HepG2 (cell line): ENCODE results near the gene TOM1L2. TPM values are rescaled to one million over a fixed set of nuclear protein-coding genes. Genes with fewer than 3 reads are reported as not detected.
A peak's percentile ranks its signal among the peaks of the same experiment; 100 is the strongest.

Experiments
- ATAC-seq: fragments of 200-7000 bp; cut with Tn5 transposase; 3 replicates; pipeline ENCODE4 v1.9.1; 2020; ENCODE audit warnings: mild to moderate bottlenecking, moderate library complexity
- BruUV-seq: library from RNA; stranded (reverse); fragments of 400-500 nt; replicated peaks from 2 replicates; lab custom pipeline; 2021; lab: Mats Ljungman, UMichigan
- CTCF ChIA-PET: fragments of 300-600 bp; formaldehyde crosslinking; extraction: SDS; loops from one replicate; lab custom pipeline; 2021; ENCODE audit warnings: low total read pairs, inconsistent platforms, low intra/inter-chr PET ratio; lab: Yijun Ruan, JAX
- POLR2A ChIA-PET: fragments of 350-600 bp; sonication (Branson Sonifier 250); formaldehyde crosslinking; loops from one replicate; lab custom pipeline; 2020; ENCODE audit warnings: antibody characterized with exemption, inconsistent platforms; lab: Yijun Ruan, JAX
- DNase-seq: peaks from one replicate; pipeline ENCODE4 v3.0.0-alpha.2; 2015; ENCODE audit warnings: low spot score
- FAIRE-seq: peaks from 3 replicates; lab custom pipeline; 2011; peaks lifted over from hg19 to GRCh38; lab: Jason Lieb, UNC
- H2AFZ ChIP-seq: one replicate; pipeline ENCODE4 v1.6.1; 2011; ENCODE audit warnings: low read length, inconsistent platforms
- H3K27ac ChIP-seq: fragments of 300-600 bp; 3 replicates; pipeline ENCODE4 v1.8.0; 2011; ENCODE audit warnings: mixed run types, mild to moderate bottlenecking, mixed read lengths, low read length, inconsistent platforms; ENCODE audit not compliant: insufficient read depth; ENCODE audit errors: extremely low read length
- H3K27me3 ChIP-seq, 2 experiments: fragments of 200-600 bp in 1 of 2; 2 replicates in 1 of 2; 3 replicates in 1 of 2; pipeline versions ENCODE4 v1.6.0 to v1.8.0; 2011; ENCODE audit warnings: low read length in 2 of 2, mild to moderate bottlenecking in 2 of 2, moderate library complexity in 2 of 2, inconsistent platforms in 1 of 2; ENCODE audit not compliant: insufficient read depth in 2 of 2, control insufficient read depth in 1 of 2
- H3K36me3 ChIP-seq, 2 experiments: fragments of 200-600 bp in 1 of 2; replicated peaks in 1 of 2; 2 replicates in 1 of 2; 3 replicates in 1 of 2; pipeline versions ENCODE4 v1.5.1 to v1.8.0; 2011; ENCODE audit warnings: low read length in 2 of 2, inconsistent platforms in 1 of 2; ENCODE audit not compliant: insufficient read depth in 2 of 2, control insufficient read depth in 1 of 2
- H3K4me1 ChIP-seq: 2 replicates; pipeline ENCODE4 v1.5.1; 2012; ENCODE audit warnings: low read length, inconsistent platforms; ENCODE audit not compliant: insufficient read depth
- H3K4me2 ChIP-seq: 2 replicates; pipeline ENCODE4 v1.6.0; 2011; ENCODE audit warnings: low read depth, low read length, inconsistent platforms
- H3K4me3 ChIP-seq, 3 experiments: fragments of 200-600 bp in 1 of 3; sonication (generic), shearing (Covaris generic) in 1 of 3; replicated peaks in 1 of 3; 2 replicates each; pipeline ENCODE4 v1.5.1; 2011 to 2016; ENCODE audit warnings: low read length in 3 of 3, inconsistent platforms in 2 of 3, low read depth in 2 of 3, mild to moderate bottlenecking in 2 of 3, control low read depth in 1 of 3, mixed read lengths in 1 of 3; ENCODE audit not compliant: insufficient read depth in 1 of 3
- H3K79me2 ChIP-seq: one replicate; pipeline ENCODE4 v1.6.1; 2011; ENCODE audit warnings: low read length, inconsistent platforms; ENCODE audit not compliant: insufficient read depth
- H3K9ac ChIP-seq: 2 replicates; pipeline ENCODE4 v1.6.0; 2011; ENCODE audit warnings: mild to moderate bottlenecking, low read depth, low read length, inconsistent platforms; ENCODE audit not compliant: insufficient read depth
- H3K9me3 ChIP-seq: 2 replicates; pipeline ENCODE4 v1.5.1; 2012; ENCODE audit warnings: mild to moderate bottlenecking, low read length
- H4K20me1 ChIP-seq: 2 replicates; pipeline ENCODE4 v1.6.0; 2011; ENCODE audit warnings: inconsistent platforms, mild to moderate bottlenecking, low read length, moderate library complexity; ENCODE audit not compliant: insufficient read depth
- BRF2 ChIP-seq: sonication (generic); formaldehyde crosslinking; IDR thresholded peaks from 2 replicates; pipeline ENCODE4 v1.8.1; 2022; ENCODE audit warnings: mild to moderate bottlenecking, missing genetic modification reagents
- CTCF ChIP-seq: sonication (generic); formaldehyde crosslinking; IDR thresholded peaks from 2 replicates; pipeline ENCODE4 v1.5.0; 2020; ENCODE audit warnings: mild to moderate bottlenecking, missing genetic modification reagents, moderate library complexity
- KDM2A ChIP-seq: sonication (generic); formaldehyde crosslinking; IDR thresholded peaks from 2 replicates; pipeline ENCODE4 v1.4.0; 2020; ENCODE audit warnings: low read depth, missing genetic modification reagents, borderline replicate concordance
- KLF16 ChIP-seq, 2 experiments: sonication (generic) in 1 of 2; formaldehyde crosslinking in 1 of 2; IDR thresholded peaks; 2 replicates each; pipeline versions ENCODE4 v1.6.1 to v1.8.0; 2016 to 2023; ENCODE audit warnings: missing genetic modification reagents in 2 of 2, missing compliant biosample characterization in 1 of 2
- MIER2 ChIP-seq: IDR thresholded peaks from 2 replicates; pipeline ENCODE4 v1.6.1; 2016; ENCODE audit warnings: missing biosample characterization, missing genetic modification reagents
- POLR2A ChIP-seq, 2 experiments: IDR thresholded peaks; 2 replicates each; pipeline ENCODE4 v1.6.1; 2011; ENCODE audit warnings: low read depth in 2 of 2, low read length in 2 of 2, mild to moderate bottlenecking in 1 of 2, moderate library complexity in 1 of 2; ENCODE audit not compliant: insufficient read depth in 1 of 2
- RXRA ChIP-seq: sonication (generic); formaldehyde crosslinking; IDR thresholded peaks from 2 replicates; pipeline ENCODE4 v1.5.1; 2020; ENCODE audit warnings: missing genetic modification reagents
- SMC3 ChIP-seq: IDR thresholded peaks from 2 replicates; pipeline ENCODE4 v1.6.1; 2011; ENCODE audit warnings: low read length, improper control_type of control experiment
- STAG1 ChIP-seq: sonication (generic); formaldehyde crosslinking; IDR thresholded peaks from 2 replicates; pipeline ENCODE4 v1.4.0; 2020; ENCODE audit warnings: missing genetic modification reagents
- THAP11 ChIP-seq: IDR thresholded peaks from 2 replicates; pipeline ENCODE4 v1.6.1; 2016; ENCODE audit warnings: missing biosample characterization, missing genetic modification reagents
- ZBTB3 ChIP-seq: sonication (generic); formaldehyde crosslinking; IDR thresholded peaks from 2 replicates; pipeline ENCODE4 v1.4.0; 2020; ENCODE audit warnings: low read depth, mild to moderate bottlenecking, moderate library complexity, missing genetic modification reagents, borderline replicate concordance
- ZNF143 ChIP-seq: sonication (generic); formaldehyde crosslinking; IDR thresholded peaks from 2 replicates; pipeline ENCODE4 v1.4.0; 2020; ENCODE audit warnings: missing genetic modification reagents
- ZNF205 ChIP-seq: IDR thresholded peaks from 2 replicates; pipeline ENCODE4 v1.6.1; 2018; ENCODE audit warnings: missing biosample characterization, missing genetic modification reagents
- ZNF331 ChIP-seq: sonication (generic); formaldehyde crosslinking; IDR thresholded peaks from 2 replicates; pipeline ENCODE4 v1.4.0; 2020; ENCODE audit warnings: missing genetic modification reagents
- ZNF850 ChIP-seq: sonication (generic); formaldehyde crosslinking; conservative IDR thresholded peaks from 2 replicates; pipeline ENCODE4 v1.9.0; 2021; ENCODE audit warnings: mild to moderate bottlenecking, missing genetic modification reagents
- WGBS: methylation state at CpG from one replicate; pipeline ENCODE4 v1.1.6; 2017; ENCODE audit warnings: low lambda C conversion rate; 5-methylcytosine and 5-hydroxymethylcytosine counted together
- in situ Hi-C: cut with HindIII; loops from 2 replicates; pipeline ENCODE4 v1.10.0; 2017; ENCODE audit warnings: low pct_unique_long_range_greater_than_20kb; ENCODE audit not compliant: extremely low pct_ligation_motif_present
- intact Hi-C: fragments of 100-400 bp; cut with micrococcal nuclease; formaldehyde crosslinking; loops from one replicate; pipeline ENCODE4 v1.10.0; 2022; ENCODE audit not compliant: unreplicated experiment
- polyA plus RNA-seq, 8 experiments: library from polyadenylated mRNA; depleted of rRNA in 3 of 8; stranded (reverse) in 7 of 8; unstranded in 1 of 8; fragments of >200 nt; fragmentation: Illumina TruSeq in 4 of 8; extraction: Trizol in 4 of 8; gene quantifications; 2 replicates each; pipeline versions ENCODE4 v1.2.1 to v1.2.3, GENCODE V29; 2011 to 2016; ENCODE audit warnings: low read depth in 4 of 8, missing spikeins in 1 of 8, mixed read lengths in 1 of 8; ENCODE audit not compliant: insufficient read depth in 1 of 8
- total RNA-seq, 5 experiments: library from RNA; depleted of rRNA; stranded (reverse); fragments of >200 nt; fragmentation: Illumina TruSeq; extraction: Trizol; gene quantifications; 2 replicates each; pipeline ENCODE4 v1.2.3, GENCODE V29; 2016; ENCODE audit warnings: low read depth in 1 of 5
- TF ChIP-seq, protein P1 (sequence below): sonication (generic); formaldehyde crosslinking; IDR thresholded peaks from 2 replicates; pipeline ENCODE4 v1.4.0; 2020; ENCODE audit warnings: missing genetic modification reagents, borderline replicate concordance

Gene TOM1L2
- total and polyA plus RNA-seq, 2 of the 13 experiments (the other 11 are each of a cell fraction or from before 2014, with no cell fraction given) = 4.7 to 7.4 TPM

DNA sequence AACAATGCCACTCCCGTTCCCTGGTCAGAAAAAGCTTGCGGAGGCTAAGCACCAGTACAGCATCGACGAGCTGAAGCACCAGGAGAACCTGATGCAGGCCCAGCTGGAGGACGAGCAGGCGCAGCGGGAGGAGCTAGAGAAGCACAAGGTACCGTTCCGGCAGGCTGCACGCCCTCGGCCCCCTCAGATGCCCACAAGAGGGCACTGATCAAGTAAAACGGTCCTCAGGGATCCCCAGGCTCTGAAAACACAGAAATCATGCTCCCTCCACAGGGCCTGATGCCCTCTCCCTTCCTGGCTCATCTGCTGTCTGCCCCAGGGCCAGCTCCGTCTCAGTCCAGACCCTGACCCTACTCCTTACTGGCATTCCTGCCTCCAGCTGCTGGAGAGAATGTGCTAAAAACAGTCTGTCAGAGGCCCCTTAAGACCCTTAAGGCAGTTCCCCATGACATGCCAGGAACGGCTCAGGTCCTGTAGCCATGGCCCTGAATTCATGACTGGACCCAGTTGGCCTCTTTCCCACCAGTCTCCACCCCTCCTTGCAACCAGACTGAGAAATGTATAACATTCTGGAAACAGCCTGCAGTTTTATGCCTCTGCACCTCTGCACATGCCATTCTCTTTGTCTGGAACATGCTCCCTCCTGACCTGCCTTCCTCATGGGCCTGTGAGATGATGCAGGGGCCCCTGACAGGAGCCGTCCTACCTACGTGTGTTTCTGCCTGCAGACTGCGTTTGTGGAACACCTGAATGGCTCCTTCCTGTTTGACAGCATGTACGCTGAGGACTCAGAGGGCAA lies 22.3 kb upstream of the TOM1L2 start:
- Histone ChIP-seq H3K4me3 (peak overlapping the region in 1 of 3 experiments; percentile 18; a peak in 1 of 6 replicates), H3K4me2 (peak overlapping the region; percentile 60), H3K9ac (no peak overlapping the region), H3K36me3 (no peaks in the 10 kb centered on the region), H3K4me1 (peaks cover 29% of the 10 kb centered on the region), H3K9me3 (no peaks in the 10 kb centered on the region), H3K27ac (no peak overlapping the region), H4K20me1 (no peaks in the 10 kb centered on the region), H3K27me3 (peaks cover 0 to 22% of the 10 kb centered on the region in 2 experiments; a peak in 3 of 5 replicates), H2AFZ (no peak overlapping the region), H3K79me2 (no peaks in the 10 kb centered on the region)
- FAIRE-seq (peak; percentile 74), ATAC-seq (peak; percentile 89), DNase-seq (peak; percentile 56)
- WGBS = 6% methylated on average over 6 of the region's 18 CpGs
- POLR2A ChIA-PET = interaction anchor here (2.3 kb wide), 1 partner anchor 22 kb away, joined by 8 read pairs; the partner anchor contains the start of genes DRC3 and TOM1L2
- in situ Hi-C loops (loop anchor here (5.0 kb wide), 1 partner anchor 33 kb away; no protein-coding TSS in a partner anchor), intact Hi-C loops (loop anchor here (1.0 kb wide), 1 partner anchor 39 kb away; no protein-coding TSS in a partner anchor)
- CTCF ChIA-PET = interaction anchor here (0.7 to 1.4 kb wide), 2 partner anchors 39 to 103 kb away, joined by 6 to 14 read pairs; no protein-coding TSS in a partner anchor
- no TSS peak for BruUV-seq
- 0 out of 4 replicates have a peak, but pooled peaks of 1 of the 2 experiments have one; percentile 24 for TF ChIP-seq KLF16 (CRISPR knock-in tag; IDR thresholded peaks at IDR 0.05)
- TF ChIP-seq ZBTB3 = no peak
- no peak for TF ChIP-seq POLR2A (IDR thresholded peaks at IDR 0.05; ENCODE audit: insufficient read depth in 1 of 2, low read depth in 2 of 2, low read length in 2 of 2)
- TF ChIP-seq, protein P1, sequence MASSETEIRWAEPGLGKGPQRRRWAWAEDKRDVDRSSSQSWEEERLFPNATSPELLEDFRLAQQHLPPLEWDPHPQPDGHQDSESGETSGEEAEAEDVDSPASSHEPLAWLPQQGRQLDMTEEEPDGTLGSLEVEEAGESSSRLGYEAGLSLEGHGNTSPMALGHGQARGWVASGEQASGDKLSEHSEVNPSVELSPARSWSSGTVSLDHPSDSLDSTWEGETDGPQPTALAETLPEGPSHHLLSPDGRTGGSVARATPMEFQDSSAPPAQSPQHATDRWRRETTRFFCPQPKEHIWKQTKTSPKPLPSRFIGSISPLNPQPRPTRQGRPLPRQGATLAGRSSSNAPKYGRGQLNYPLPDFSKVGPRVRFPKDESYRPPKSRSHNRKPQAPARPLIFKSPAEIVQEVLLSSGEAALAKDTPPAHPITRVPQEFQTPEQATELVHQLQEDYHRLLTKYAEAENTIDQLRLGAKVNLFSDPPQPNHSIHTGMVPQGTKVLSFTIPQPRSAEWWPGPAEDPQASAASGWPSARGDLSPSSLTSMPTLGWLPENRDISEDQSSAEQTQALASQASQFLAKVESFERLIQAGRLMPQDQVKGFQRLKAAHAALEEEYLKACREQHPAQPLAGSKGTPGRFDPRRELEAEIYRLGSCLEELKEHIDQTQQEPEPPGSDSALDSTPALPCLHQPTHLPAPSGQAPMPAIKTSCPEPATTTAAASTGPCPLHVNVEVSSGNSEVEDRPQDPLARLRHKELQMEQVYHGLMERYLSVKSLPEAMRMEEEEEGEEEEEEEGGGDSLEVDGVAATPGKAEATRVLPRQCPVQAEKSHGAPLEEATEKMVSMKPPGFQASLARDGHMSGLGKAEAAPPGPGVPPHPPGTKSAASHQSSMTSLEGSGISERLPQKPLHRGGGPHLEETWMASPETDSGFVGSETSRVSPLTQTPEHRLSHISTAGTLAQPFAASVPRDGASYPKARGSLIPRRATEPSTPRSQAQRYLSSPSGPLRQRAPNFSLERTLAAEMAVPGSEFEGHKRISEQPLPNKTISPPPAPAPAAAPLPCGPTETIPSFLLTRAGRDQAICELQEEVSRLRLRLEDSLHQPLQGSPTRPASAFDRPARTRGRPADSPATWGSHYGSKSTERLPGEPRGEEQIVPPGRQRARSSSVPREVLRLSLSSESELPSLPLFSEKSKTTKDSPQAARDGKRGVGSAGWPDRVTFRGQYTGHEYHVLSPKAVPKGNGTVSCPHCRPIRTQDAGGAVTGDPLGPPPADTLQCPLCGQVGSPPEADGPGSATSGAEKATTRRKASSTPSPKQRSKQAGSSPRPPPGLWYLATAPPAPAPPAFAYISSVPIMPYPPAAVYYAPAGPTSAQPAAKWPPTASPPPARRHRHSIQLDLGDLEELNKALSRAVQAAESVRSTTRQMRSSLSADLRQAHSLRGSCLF = no peak
- TF ChIP-seq RXRA (CRISPR knock-in tag) = peak; percentile 21; the same call in 1 of the 2 replicates
- TF ChIP-seq THAP11 (CRISPR knock-in tag) = peak; percentile 75
- peak; percentile 43; the same call in 1 of the 2 replicates for TF ChIP-seq ZNF143 (CRISPR knock-in tag)
- peak; percentile 81 for TF ChIP-seq CTCF
- peak; percentile 68 for TF ChIP-seq STAG1 (CRISPR knock-in tag)
- TF ChIP-seq ZNF205 (CRISPR knock-in tag) = 0 out of 2 replicates have a peak, but pooled peaks have one; percentile 15
- TF ChIP-seq MIER2 (CRISPR knock-in tag) = peak; percentile 62; the same call in 1 of the 2 replicates
- TF ChIP-seq ZNF850 (CRISPR knock-in tag) = no peak
- no peak for TF ChIP-seq BRF2 (CRISPR knock-in tag)
- TF ChIP-seq SMC3 = peak; percentile 50
- peak; percentile 24; the same call in 1 of the 2 replicates for TF ChIP-seq ZNF331
- peak; percentile 58; the same call in 1 of the 2 replicates for TF ChIP-seq KDM2A (CRISPR knock-in tag)
